GM21786 (cell line): ENCODE measurements around the gene SEMA4F.

Source experiments
- ATAC-seq: cut with Tn5 transposase; IDR thresholded peaks from one replicate; pipeline ENCODE4 v1.9.1; 2021; ENCODE audit not compliant: unreplicated experiment

Gene SEMA4F

GRCh38 chr2:74703373-74703772 lies 49.3 kb downstream of the SEMA4F start:
- no peak for ATAC-seq

- no peak for ATAC-seq
These were observed 50.2 kb downstream of the SEMA4F start for GRCh38 chr2:74704216-74704615.

- no peak for ATAC-seq
These were observed 52.7 kb downstream of the SEMA4F start for GRCh38 chr2:74706741-74707140.

- no peak for ATAC-seq
These were observed 53.8 kb downstream of the SEMA4F start for GRCh38 chr2:74707837-74708236.

GRCh38 chr2:74708296-74708695 lies 54.2 kb downstream of the SEMA4F start:
- ATAC-seq: no peak

GRCh38 chr2:74708883-74709282 lies 54.8 kb downstream of the SEMA4F start:
- ATAC-seq: no peak

DNA sequence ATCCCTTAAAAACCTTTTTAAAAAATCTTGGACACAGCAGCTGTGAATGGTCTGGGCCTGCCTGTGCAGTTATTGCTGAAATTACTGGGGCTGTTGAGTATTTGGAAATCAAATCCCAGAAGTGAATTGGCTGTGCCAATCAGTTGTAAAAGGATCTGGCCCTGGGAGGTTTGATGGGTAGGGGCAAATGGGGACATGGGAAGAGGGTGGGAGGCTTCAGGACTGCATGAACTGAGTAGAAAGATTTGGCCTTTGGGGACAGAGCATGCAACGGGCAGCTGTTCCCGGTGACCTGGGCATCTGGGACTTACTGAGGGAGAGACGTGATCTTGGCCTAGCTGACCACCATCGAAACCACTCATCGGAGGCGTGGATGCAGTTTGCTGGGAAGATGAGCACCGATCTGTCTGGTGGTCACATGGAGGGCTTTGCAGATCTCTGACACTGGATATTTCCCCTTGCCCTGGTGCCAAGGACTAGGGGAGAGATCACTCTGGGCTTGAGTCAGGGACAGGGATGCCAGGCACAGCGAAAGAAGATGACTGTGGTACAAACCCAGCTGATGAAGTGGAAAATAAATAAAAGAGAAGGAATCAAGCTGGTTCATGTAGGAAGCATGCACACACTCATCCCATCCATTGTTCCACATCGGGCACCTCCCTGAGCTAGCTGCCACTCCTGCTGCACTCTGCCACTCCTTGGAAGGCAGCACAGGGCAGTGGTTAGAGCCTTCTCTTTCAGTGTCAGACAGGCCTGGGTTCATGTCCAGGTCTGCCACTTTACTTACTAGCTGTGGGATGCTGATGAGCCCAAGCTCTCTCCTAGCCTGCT lies 58.4 kb downstream of the SEMA4F start:
- no peak for ATAC-seq

- ATAC-seq: no peak
These were observed 60.6 kb downstream of the SEMA4F start for GRCh38 chr2:74714691-74715080.

GRCh38 chr2:74715081-74715791 lies 61.2 kb downstream of the SEMA4F start:
- peak; percentile 94 for ATAC-seq

DNA sequence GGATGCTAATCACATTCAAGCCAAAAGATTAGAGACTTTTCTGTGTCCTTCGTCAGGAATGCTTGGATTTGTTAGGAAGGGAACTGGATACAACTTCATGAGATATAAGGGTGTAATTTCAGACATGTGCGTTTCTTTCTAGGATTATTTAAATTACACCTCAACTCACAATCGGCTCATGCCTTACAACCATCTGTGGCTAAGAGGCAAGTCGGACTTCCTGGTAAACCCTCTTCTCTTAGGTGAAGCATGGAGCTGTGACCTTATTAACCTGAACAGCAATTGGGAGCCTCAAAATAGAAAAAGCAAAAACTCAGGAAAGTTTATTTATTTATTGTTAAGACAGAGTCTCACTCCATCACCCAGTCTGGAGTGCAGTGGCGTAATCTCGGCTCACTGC lies 61.8 kb downstream of the SEMA4F start:
- ATAC-seq: no peak

DNA sequence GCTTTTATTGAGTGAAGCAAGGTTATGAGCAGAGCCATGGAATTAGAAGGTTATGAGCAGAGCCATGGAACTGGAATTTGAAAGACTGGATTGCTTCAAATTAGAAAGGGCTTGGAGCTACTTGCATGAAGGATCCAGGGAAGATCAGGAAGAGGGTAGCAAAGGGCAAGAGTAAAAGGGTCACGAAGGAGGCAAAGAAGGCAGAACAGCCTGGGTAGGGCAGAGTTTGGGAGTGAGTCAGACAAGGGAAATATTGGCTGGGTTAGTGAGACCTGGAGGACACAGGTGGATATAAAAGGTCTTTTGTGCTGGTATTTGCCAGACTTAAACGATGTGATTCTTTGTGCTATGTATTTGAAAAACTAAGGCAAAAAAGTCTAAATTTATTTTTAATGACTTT lies 65.0 kb downstream of the SEMA4F start:
- ATAC-seq: no peak

DNA sequence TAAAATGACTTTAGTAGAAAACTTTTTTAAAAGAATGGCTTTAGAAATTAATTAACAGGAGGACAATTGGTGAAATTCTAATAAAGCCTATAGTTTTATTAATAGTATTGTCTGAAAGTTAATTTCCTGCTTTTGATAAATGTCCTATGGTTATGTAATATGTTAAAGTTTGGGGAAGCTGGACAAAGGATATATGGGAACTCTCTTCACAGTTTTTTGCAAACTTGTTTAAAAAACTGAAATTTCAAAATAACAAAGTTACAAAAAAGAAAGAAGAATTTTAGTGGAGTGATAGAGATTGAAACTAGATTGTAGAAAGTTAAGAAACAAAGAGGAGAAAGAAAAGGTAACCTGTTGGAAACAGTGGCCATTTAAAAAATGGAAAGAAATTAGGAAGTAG lies 67.3 kb downstream of the SEMA4F start:
- no peak for ATAC-seq

DNA sequence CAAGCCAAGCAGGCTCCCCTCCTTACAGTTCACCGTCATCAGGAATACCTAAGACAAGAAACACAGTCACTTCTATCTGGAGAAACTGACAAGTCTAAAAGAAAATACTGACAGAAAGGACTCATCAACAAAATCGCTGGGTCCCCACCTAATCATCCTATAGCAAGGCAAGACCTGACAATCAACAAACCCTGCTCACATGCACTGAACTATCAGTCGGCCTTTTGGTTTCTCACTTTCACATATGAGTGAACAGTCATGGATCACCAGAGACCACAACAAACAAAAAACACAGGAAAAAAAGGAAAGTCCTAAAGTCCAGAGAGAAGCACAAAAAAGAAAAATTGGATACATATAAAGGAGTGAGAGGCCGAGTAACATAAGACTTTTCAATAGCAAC lies 70.4 kb downstream of the SEMA4F start:
- ATAC-seq: no peak

- no peak for ATAC-seq
These were observed 71.2 kb downstream of the SEMA4F start for GRCh38 chr2:74725287-74725686.

- no peak for ATAC-seq
These were observed 74.8 kb downstream of the SEMA4F start for GRCh38 chr2:74728842-74729241.

DNA sequence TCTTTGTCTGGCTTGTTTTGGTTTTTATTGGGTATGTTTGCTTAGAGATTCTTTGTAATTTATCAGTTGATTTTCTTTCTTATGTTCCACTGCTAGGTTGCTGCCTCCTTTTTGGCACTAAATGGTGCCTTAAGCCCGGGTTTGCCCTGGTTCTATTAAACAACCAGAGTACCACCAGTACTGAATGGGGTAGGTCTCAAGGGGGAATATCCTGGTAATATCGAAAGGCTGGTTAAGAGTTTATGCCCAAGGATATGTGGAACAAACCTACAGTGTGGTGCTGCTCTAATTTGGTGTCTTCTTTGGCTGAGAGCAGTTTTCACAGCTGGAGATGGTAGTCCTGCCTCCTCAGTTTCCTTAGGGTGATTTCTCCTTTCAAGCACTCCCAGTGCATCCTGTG lies 76.5 kb downstream of the SEMA4F start:
- no peak for ATAC-seq
